ENCODE data around the gene MRAP2. TPM values are rescaled to one million over a fixed set of nuclear protein-coding genes. Genes with fewer than 3 reads are reported as not detected.

Gene MRAP2
- total RNA-seq, 5 donors from 2014 or later (not counting 1 experiment from before 2014, with no cell fraction given), result not detected

Other genes with a start within 250 kb of the MRAP2 start
- gene RIPPLY2, start 180.4 kb upstream of the MRAP2 start, total RNA-seq, result not detected
- gene CYB5R4, start 174.1 kb upstream of the MRAP2 start, total RNA-seq, result 10 to 100 TPM; 18.6 to 22.3 (median 20.2) TPM
- gene CEP162, start 193.9 kb downstream of the MRAP2 start, total RNA-seq, result 1 to 10 TPM; 7.4 to 9.8 (median 7.6) TPM